ENCODE data around the gene NMS. TPM values are rescaled to one million over a fixed set of nuclear protein-coding genes. Genes with fewer than 3 reads are reported as not detected.

The NMS gene
- total and polyA plus RNA-seq, 2 of the 8 experiments (the other 6 are each of a cell fraction or from before 2014, with no cell fraction given), result not detected

DNA sequence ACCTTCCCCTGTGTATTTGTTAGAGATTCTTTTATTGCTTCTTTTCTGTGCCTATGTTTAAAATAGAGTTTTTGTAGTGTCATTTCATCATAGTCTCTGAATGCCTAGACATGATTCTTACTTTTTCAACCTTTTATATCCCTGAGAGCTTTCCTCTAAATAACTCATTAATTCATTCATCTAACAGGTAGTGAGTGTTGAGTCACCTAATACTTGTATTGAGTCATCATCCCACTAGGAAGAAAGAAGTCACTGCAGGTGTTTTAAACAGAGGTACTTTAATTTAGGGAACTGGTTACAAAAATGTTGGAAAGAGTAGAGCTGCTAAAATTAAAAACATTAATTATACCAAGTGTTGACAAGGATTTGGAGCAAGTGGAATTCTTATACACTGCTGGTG lies 18.5 kb upstream of the NMS start:
- no peak for FAIRE-seq
- no peaks in the 10 kb centered on the region for H3K36me3 ChIP-seq (ENCODE audit: control insufficient read depth in 2 of 4, insufficient read depth in 4 of 4, low read length in 3 of 4)

More for the DNA sequence above, 18.5 kb upstream of the NMS start:
- H3K4me3 ChIP-seq (ENCODE audit: extremely low read depth in 1 of 4, insufficient read depth in 2 of 4, low read depth in 3 of 4, low read length in 4 of 4), result no peak overlapping the region
- H3K14ac ChIP-seq (ENCODE audit: insufficient read length), result no peak overlapping the region
- no peak overlapping the region for H3K18ac ChIP-seq (ENCODE audit: extremely low read depth, low read length)
- H4K8ac ChIP-seq (ENCODE audit: extremely low read depth, insufficient read depth, low read length), result no peak overlapping the region
- ChIA-PET CTCF (ENCODE audit: partially characterized antibody) (interaction anchor here (3.0 kb wide), 1 partner anchor 189 kb away, joined by 7 read pairs; no protein-coding TSS in a partner anchor), POLR2A (ENCODE audit: partially characterized antibody) (no interaction called here)
- no peaks in the 10 kb centered on the region for H3K4me1 ChIP-seq (replicated peaks in 1 of 4; ENCODE audit: control insufficient read depth in 3 of 4, insufficient read depth in 4 of 4, low read length in 3 of 4)
- no peak overlapping the region for H3K56ac ChIP-seq (replicated peaks; ENCODE audit: insufficient read length, low read depth, low read length)
- no peak overlapping the region for H2AK5ac ChIP-seq (ENCODE audit: low read depth, low read length)
- H3K79me1 ChIP-seq (ENCODE audit: low read depth, low read length), result no peaks in the 10 kb centered on the region
- H3K23ac ChIP-seq (ENCODE audit: insufficient read length), result no peak overlapping the region
- DNase-seq (ENCODE audit: low read depth in 1 of 2, low spot score in 2 of 2), result no peak
- H2BK15ac ChIP-seq (ENCODE audit: low read length), result no peak overlapping the region
- H3K4ac ChIP-seq (replicated peaks; ENCODE audit: insufficient read length, low read depth, low read length), result no peak overlapping the region
- H4K91ac ChIP-seq (replicated peaks; ENCODE audit: insufficient read length, low read length), result no peak overlapping the region
- no peaks in the 10 kb centered on the region for H4K20me1 ChIP-seq (replicated peaks in 1 of 2; ENCODE audit: control insufficient read depth in 1 of 2, insufficient read depth in 2 of 2, low read length in 2 of 2)
- H3K27ac ChIP-seq (ENCODE audit: low read depth, low read length), result no peak overlapping the region
- no peak overlapping the region for H2AFZ ChIP-seq (ENCODE audit: low read length)
- TF ChIP-seq, protein P1, sequence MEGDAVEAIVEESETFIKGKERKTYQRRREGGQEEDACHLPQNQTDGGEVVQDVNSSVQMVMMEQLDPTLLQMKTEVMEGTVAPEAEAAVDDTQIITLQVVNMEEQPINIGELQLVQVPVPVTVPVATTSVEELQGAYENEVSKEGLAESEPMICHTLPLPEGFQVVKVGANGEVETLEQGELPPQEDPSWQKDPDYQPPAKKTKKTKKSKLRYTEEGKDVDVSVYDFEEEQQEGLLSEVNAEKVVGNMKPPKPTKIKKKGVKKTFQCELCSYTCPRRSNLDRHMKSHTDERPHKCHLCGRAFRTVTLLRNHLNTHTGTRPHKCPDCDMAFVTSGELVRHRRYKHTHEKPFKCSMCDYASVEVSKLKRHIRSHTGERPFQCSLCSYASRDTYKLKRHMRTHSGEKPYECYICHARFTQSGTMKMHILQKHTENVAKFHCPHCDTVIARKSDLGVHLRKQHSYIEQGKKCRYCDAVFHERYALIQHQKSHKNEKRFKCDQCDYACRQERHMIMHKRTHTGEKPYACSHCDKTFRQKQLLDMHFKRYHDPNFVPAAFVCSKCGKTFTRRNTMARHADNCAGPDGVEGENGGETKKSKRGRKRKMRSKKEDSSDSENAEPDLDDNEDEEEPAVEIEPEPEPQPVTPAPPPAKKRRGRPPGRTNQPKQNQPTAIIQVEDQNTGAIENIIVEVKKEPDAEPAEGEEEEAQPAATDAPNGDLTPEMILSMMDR (IDR thresholded peaks at IDR 0.05; ENCODE audit: control extremely low read depth in 1 of 3, insufficient read depth in 1 of 3, low read depth in 1 of 3, low read length in 3 of 3), result no peak
- TF ChIP-seq ZNF274 (IDR thresholded peaks at IDR 0.05; ENCODE audit: borderline replicate concordance, extremely low read depth, low read length), result no peak
- no peak for TF ChIP-seq KDM1A (IDR thresholded peaks at IDR 0.05; ENCODE audit: borderline replicate concordance, low read length)
- TF ChIP-seq KDM5A (IDR thresholded peaks at IDR 0.05; ENCODE audit: low read length), result no peak
- H3K23me2 ChIP-seq (ENCODE audit: low read depth, low read length), result no peaks in the 10 kb centered on the region
- H3K4me2 ChIP-seq (ENCODE audit: insufficient read depth in 1 of 2, low read depth in 2 of 2, low read length in 2 of 2), result no peak overlapping the region
- no peak overlapping the region for H3K9ac ChIP-seq (replicated peaks in 1 of 4; ENCODE audit: extremely low read depth in 1 of 4, low read depth in 3 of 4, low read length in 3 of 4)
- no peaks in the 10 kb centered on the region for H3K27me3 ChIP-seq (replicated peaks in 1 of 4; ENCODE audit: control insufficient read depth in 3 of 4, extremely low read depth in 1 of 4, insufficient read depth in 3 of 4, low read length in 3 of 4)
- H3K9me3 ChIP-seq (ENCODE audit: insufficient read depth in 2 of 2, low read depth in 1 of 2, low read length in 1 of 2), result peaks cover 11 to 22% of the 10 kb centered on the region in 2 experiments; a peak in 3 of 4 replicates
- H2BK5ac ChIP-seq (ENCODE audit: low read depth, low read length), result no peak overlapping the region
- no peak overlapping the region for H4K5ac ChIP-seq (ENCODE audit: insufficient read length, low read depth, low read length)
- no peaks in the 10 kb centered on the region for H3K79me2 ChIP-seq (ENCODE audit: control insufficient read depth in 1 of 2, insufficient read depth in 2 of 2, low read length in 2 of 2)
- H2BK20ac ChIP-seq (ENCODE audit: low read length), result no peak overlapping the region
- H2BK12ac ChIP-seq (ENCODE audit: low read depth, low read length), result no peak overlapping the region
- H2BK120ac ChIP-seq (replicated peaks; ENCODE audit: low read depth, low read length), result no peak overlapping the region

All from H1 (cell line).